OCI-LY7 (cell line): Measurements from ENCODE around the gene FGFRL1. TPM values are rescaled to one million over a fixed set of nuclear protein-coding genes. Genes with fewer than 3 reads are reported as not detected.

Experiments used
- BruUV-seq: library from RNA; stranded (reverse); fragments of 400-500 nt; replicated peaks from 2 replicates; lab custom pipeline; 2021; lab: Mats Ljungman, UMichigan
- CTCF ChIA-PET: fragments of 300-600 bp; sonication (Branson Sonifier 250); formaldehyde crosslinking; loops from one replicate; lab custom pipeline; 2022; ENCODE audit warnings: antibody characterized with exemption; ENCODE audit not compliant: unreplicated experiment; lab: Charles Lee
- POLR2A ChIA-PET: fragments of 300-600 bp; sonication (Branson Sonifier 250); formaldehyde crosslinking; loops from one replicate; lab custom pipeline; 2022; ENCODE audit warnings: antibody characterized with exemption; lab: Charles Lee
- DNase-seq: peaks from one replicate; pipeline ENCODE4 v3.0.0-alpha.2; 2015; ENCODE audit warnings: low spot score
- H2AFZ ChIP-seq: fragments of 200-600 bp; sonication (generic), shearing (Covaris generic); 2 replicates; pipeline ENCODE4 v1.6.1; 2014; ENCODE audit warnings: mild to moderate bottlenecking, antibody characterized with exemption, low read length, moderate library complexity
- H3K27ac ChIP-seq: fragments of 200-600 bp; sonication (generic); 2 replicates; pipeline ENCODE4 v1.5.1; 2014; ENCODE audit warnings: mixed run types, low read depth, mild to moderate bottlenecking, moderate library complexity, low read length, inconsistent platforms; ENCODE audit not compliant: poor library complexity, severe bottlenecking
- H3K36me3 ChIP-seq: fragments of 200-600 bp; sonication (generic); 2 replicates; pipeline ENCODE4 v1.6.1; 2014; ENCODE audit warnings: mild to moderate bottlenecking, antibody characterized with exemption, low read length, moderate library complexity, mixed read lengths; ENCODE audit not compliant: insufficient read depth
- H3K4me1 ChIP-seq: fragments of 200-600 bp; sonication (generic); 2 replicates; pipeline ENCODE4 v1.5.1; 2014; ENCODE audit warnings: mild to moderate bottlenecking, low read length; ENCODE audit not compliant: insufficient read depth, poor library complexity, severe bottlenecking
- H3K4me2 ChIP-seq: fragments of 200-600 bp; sonication (generic); 2 replicates; pipeline ENCODE4 v1.6.1; 2014; ENCODE audit warnings: mild to moderate bottlenecking, low read length
- H3K4me3 ChIP-seq: fragments of 200-600 bp; sonication (generic); 2 replicates; pipeline ENCODE4 v1.5.1; 2014; ENCODE audit warnings: mild to moderate bottlenecking, low read depth, low read length; ENCODE audit not compliant: poor library complexity, severe bottlenecking
- H3K79me2 ChIP-seq: fragments of 200-600 bp; sonication (generic); 2 replicates; pipeline ENCODE4 v1.6.1; 2016; ENCODE audit warnings: low read depth, mild to moderate bottlenecking, low read length, moderate library complexity, mixed read lengths; ENCODE audit not compliant: insufficient read depth
- H3K9me2 ChIP-seq: fragments of 200-600 bp; sonication (generic); 2 replicates; pipeline ENCODE4 v1.6.1; 2016; ENCODE audit warnings: mild to moderate bottlenecking, low read length, mixed read lengths; ENCODE audit not compliant: insufficient read depth
- H3K9me3 ChIP-seq: fragments of 200-600 bp; sonication (generic); 2 replicates; pipeline ENCODE4 v1.6.1; 2014; ENCODE audit warnings: mild to moderate bottlenecking, mixed run types, low read length, mixed read lengths
- H4K20me1 ChIP-seq: fragments of 200-600 bp; sonication (generic); 2 replicates; pipeline ENCODE4 v1.6.1; 2014; ENCODE audit warnings: mild to moderate bottlenecking, antibody characterized with exemption, low read length, moderate library complexity, mixed read lengths; ENCODE audit not compliant: insufficient read depth
- EZH2phosphoT487 ChIP-seq: fragments of 200-600 bp; sonication (generic); IDR thresholded peaks from 2 replicates; pipeline ENCODE4 v1.6.1; 2018; ENCODE audit warnings: low read depth, borderline replicate concordance, mild to moderate bottlenecking, mixed run types, antibody characterized with exemption, low read length, moderate library complexity, mixed read lengths
- intact Hi-C: fragments of 100-400 bp; cut with micrococcal nuclease; formaldehyde crosslinking; loops from one replicate; pipeline ENCODE4 v1.10.0; 2022; ENCODE audit not compliant: unreplicated experiment
- total RNA-seq, 2 experiments: library from RNA; depleted of rRNA in 1 of 2; stranded (reverse); fragments of >200 nt in 1 of 2; shearing (Covaris generic) in 1 of 2; gene quantifications; 2 replicates each; pipeline ENCODE4 v1.2.3, GENCODE V29; 2014 to 2022
- TF ChIP-seq, protein P1 (sequence below): fragments of 200-600 bp; sonication (generic); conservative IDR thresholded peaks from 2 replicates; pipeline ENCODE4 v1.5.1; 2014; ENCODE audit warnings: mild to moderate bottlenecking, antibody characterized with exemption, low read length, moderate library complexity, mixed read lengths

The FGFRL1 gene
- total RNA-seq, 2 experiments from 2014 or later, result 1.4 to 2.7 TPM

DNA sequence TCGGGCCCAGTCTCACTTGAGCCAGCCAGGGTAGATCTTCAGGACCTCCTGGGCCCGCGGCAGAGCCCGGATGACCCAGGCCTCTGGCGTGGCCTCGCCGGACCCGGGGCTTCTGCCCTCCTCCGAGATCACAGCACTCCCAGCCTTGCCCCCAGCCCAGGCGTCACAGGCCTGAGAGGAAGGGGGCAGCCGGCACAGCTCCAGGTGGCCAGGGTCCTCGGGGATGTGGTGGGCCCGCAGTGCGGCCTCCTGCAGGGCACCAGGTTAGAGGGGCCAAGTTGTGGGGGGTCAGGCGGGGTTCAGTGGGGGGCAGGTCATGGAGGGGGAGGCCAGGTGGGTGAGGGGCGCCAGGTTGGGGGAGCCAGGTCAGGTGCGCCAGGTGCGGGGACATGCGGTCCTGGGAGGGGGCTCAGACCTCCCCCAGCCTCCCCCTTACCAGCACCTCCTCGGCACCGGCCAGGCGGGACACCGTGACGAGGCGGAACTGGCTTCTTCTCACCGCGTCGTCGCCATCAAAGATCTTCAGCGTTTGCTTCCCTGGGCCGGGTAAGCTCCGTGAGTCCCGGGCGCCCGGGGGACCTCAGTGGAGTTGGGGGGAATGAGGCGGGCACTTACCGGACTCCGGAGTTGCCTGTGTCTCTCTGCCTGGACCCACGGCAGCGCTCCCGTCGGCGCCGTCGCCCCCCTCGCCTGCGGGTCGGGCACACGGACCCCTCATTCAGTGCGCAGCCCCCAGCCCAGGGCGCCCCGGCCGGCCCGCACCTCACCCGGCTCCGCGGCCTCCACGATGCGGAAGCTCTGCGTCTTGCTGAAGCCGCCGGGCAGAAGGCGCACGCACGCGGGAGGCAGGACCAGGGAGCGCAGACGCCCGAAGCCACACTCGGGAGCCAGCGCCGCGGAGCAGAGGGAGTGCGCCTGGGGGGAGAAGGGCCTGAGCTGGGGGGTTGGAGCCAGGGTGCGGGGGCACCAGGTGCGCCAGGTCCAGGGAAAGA, 44.0 kb upstream of the FGFRL1 start:
- BruUV-seq, result no TSS peak
- Histone ChIP-seq H3K9me3 (no peaks in the 10 kb centered on the region), H3K36me3 (no peaks in the 10 kb centered on the region), H3K4me1 (peaks cover 3% of the 10 kb centered on the region), H3K9me2 (no peaks in the 10 kb centered on the region), H3K4me3 (no peak overlapping the region), H3K79me2 (no peaks in the 10 kb centered on the region), H3K4me2 (no peak overlapping the region), H4K20me1 (no peaks in the 10 kb centered on the region), H2AFZ (no peak overlapping the region), H3K27ac (no peak overlapping the region)
- no peak for DNase-seq
- CTCF ChIA-PET, result no interaction called here
- no peak for TF ChIP-seq EZH2phosphoT487
- TF ChIP-seq, protein P1, sequence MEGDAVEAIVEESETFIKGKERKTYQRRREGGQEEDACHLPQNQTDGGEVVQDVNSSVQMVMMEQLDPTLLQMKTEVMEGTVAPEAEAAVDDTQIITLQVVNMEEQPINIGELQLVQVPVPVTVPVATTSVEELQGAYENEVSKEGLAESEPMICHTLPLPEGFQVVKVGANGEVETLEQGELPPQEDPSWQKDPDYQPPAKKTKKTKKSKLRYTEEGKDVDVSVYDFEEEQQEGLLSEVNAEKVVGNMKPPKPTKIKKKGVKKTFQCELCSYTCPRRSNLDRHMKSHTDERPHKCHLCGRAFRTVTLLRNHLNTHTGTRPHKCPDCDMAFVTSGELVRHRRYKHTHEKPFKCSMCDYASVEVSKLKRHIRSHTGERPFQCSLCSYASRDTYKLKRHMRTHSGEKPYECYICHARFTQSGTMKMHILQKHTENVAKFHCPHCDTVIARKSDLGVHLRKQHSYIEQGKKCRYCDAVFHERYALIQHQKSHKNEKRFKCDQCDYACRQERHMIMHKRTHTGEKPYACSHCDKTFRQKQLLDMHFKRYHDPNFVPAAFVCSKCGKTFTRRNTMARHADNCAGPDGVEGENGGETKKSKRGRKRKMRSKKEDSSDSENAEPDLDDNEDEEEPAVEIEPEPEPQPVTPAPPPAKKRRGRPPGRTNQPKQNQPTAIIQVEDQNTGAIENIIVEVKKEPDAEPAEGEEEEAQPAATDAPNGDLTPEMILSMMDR, result no peak
- intact Hi-C loops, result no loop called here
- POLR2A ChIA-PET, result no interaction called here

- TF ChIP-seq EZH2phosphoT487, result no peak
- TF ChIP-seq, protein P1, result no peak
- POLR2A ChIA-PET, result no interaction called here
- intact Hi-C loops, result no loop called here
- no peak for DNase-seq
- H3K36me3 ChIP-seq, result no peaks in the 10 kb centered on the region
- peaks cover 7% of the 10 kb centered on the region for H3K4me1 ChIP-seq
- BruUV-seq, result no TSS peak
- H4K20me1 ChIP-seq, result no peaks in the 10 kb centered on the region
- H3K9me3 ChIP-seq, result no peaks in the 10 kb centered on the region
- H2AFZ ChIP-seq, result no peak overlapping the region
- H3K27ac ChIP-seq, result no peak overlapping the region
- H3K79me2 ChIP-seq, result no peaks in the 10 kb centered on the region
- H3K4me3 ChIP-seq, result no peak overlapping the region
- CTCF ChIA-PET, result no interaction called here
- H3K4me2 ChIP-seq, result no peak overlapping the region
- no peaks in the 10 kb centered on the region for H3K9me2 ChIP-seq
Measured at GRCh38 chr4:968221-968620, 43.2 kb upstream of the FGFRL1 start.
